GM12873 (cell line): ENCODE results near the gene TRNT1.

Experiments used
- CTCF ChIP-seq: IDR thresholded peaks from 2 replicates; pipeline ENCODE4 v1.5.1; 2012; ENCODE audit warnings: low read depth, mild to moderate bottlenecking, moderate library complexity, low read length, control low read depth; ENCODE audit not compliant: insufficient read depth; ENCODE audit errors: missing control alignments

TRNT1 gene

GRCh38 chr3:3134750-3135448, 8.2 kb downstream of the TRNT1 start:
- TF ChIP-seq CTCF = no peak

- TF ChIP-seq CTCF = no peak
Measured at GRCh38 chr3:3137526-3137925, 10.8 kb downstream of the TRNT1 start.

GRCh38 chr3:3141939-3142338, 15.2 kb downstream of the TRNT1 start:
- no peak for TF ChIP-seq CTCF

- no peak for TF ChIP-seq CTCF
Measured at GRCh38 chr3:3145831-3146230, 19.1 kb downstream of the TRNT1 start.

- no peak for TF ChIP-seq CTCF
Measured at GRCh38 chr3:3149560-3149959, 22.8 kb downstream of the TRNT1 start.

- TF ChIP-seq CTCF = no peak
Measured at GRCh38 chr3:3151513-3151912, 24.8 kb downstream of the TRNT1 start.

GRCh38 chr3:3154879-3155610, 28.3 kb downstream of the TRNT1 start:
- TF ChIP-seq CTCF = no peak
